Measurements from ENCODE around the gene CDON. TPM values are rescaled to one million over a fixed set of nuclear protein-coding genes. Genes with fewer than 3 reads are reported as not detected.

The CDON gene
- total RNA-seq, 1 donor from 2014 or later, result 0.24 TPM

DNA sequence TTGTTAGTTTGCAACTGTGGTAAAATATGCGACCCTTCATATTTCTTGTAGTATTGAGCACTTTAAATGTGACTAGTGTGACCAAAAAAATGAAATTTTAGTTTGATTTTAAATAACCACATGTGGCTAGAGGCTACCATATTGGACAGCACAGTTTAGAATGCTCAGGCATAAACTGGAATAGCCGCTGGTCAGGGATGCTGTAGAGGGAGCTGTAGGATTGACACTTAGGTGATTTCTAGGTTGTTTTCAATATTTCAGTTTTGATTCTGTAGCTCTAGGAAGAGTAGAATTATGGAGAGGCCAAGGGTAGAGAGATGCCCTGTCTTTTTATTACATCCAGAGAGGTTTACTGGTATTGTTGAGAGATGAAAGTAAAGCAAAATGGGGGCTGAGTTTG is 127.6 kb downstream of the CDON start:
- TF ChIP-seq CTCF (IDR thresholded peaks at IDR 0.05), result no peak
- CTCF ChIA-PET, result no interaction called here
- Mint-ChIP-seq H3K4me1 (no peaks in the 10 kb centered on the region), H3K36me3 (ENCODE audit: low read depth) (no peaks in the 10 kb centered on the region), H3K27ac (no peak overlapping the region), H3K27me3 (peaks cover 10% of the 10 kb centered on the region), H3K4me3 (no peak overlapping the region), H3K9me3 (no peaks in the 10 kb centered on the region)
- no peak for DNase-seq
- POLR2A ChIA-PET, result no interaction called here
- ATAC-seq (ENCODE audit: low read depth), result no peak
- intact Hi-C loops (cut with micrococcal nuclease), result no loop called here

- intact Hi-C loops (cut with micrococcal nuclease), result no loop called here
- H3K9me3 Mint-ChIP-seq, result no peaks in the 10 kb centered on the region
- no peak overlapping the region for H3K27ac Mint-ChIP-seq
- no peak for TF ChIP-seq CTCF (IDR thresholded peaks at IDR 0.05)
- POLR2A ChIA-PET, result no interaction called here
- H3K4me1 Mint-ChIP-seq, result no peaks in the 10 kb centered on the region
- peaks cover 15% of the 10 kb centered on the region for H3K27me3 Mint-ChIP-seq
- CTCF ChIA-PET, result no interaction called here
- no peak overlapping the region for H3K4me3 Mint-ChIP-seq
- no peak for DNase-seq
- ATAC-seq (ENCODE audit: low read depth), result no peak
- H3K36me3 Mint-ChIP-seq (ENCODE audit: low read depth), result no peaks in the 10 kb centered on the region
Observed at GRCh38 chr11:125934473-125934872, 128.2 kb downstream of the CDON start.

GRCh38 chr11:125933030-125933813 is 129.4 kb downstream of the CDON start:
- H3K27ac Mint-ChIP-seq, result no peak overlapping the region
- no peak overlapping the region for H3K4me3 Mint-ChIP-seq
- POLR2A ChIA-PET, result no interaction called here
- DNase-seq, result no peak
- H3K4me1 Mint-ChIP-seq, result no peaks in the 10 kb centered on the region
- H3K36me3 Mint-ChIP-seq (ENCODE audit: low read depth), result no peaks in the 10 kb centered on the region
- H3K27me3 Mint-ChIP-seq, result peaks cover 20% of the 10 kb centered on the region
- no peak for ATAC-seq (ENCODE audit: low read depth)
- no peak for TF ChIP-seq CTCF (IDR thresholded peaks at IDR 0.05)
- H3K9me3 Mint-ChIP-seq, result no peaks in the 10 kb centered on the region
- CTCF ChIA-PET, result no interaction called here
- intact Hi-C loops (cut with micrococcal nuclease), result no loop called here

DNA sequence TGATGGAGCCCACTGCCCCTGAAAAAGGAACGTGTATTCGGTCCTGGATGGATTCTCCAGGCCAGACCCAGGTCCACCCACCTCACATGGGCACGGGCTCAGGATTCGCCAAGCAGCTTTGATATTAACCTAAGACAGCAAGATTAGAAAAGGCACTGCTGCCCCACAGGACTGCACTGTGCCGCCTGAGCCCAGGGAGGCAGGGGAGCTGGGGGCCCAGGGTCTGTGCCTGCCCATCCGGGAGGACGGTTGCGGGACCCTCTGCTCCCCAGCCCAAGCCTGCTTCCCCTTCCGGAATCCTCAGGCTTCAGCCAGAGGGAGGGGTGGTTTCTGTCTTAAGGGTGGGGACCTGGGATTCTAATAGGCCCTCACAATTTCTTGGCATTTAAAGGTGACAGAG is 130.4 kb downstream of the CDON start:
- peaks cover 20% of the 10 kb centered on the region for H3K27me3 Mint-ChIP-seq
- CTCF ChIA-PET, result no interaction called here
- no peak overlapping the region for H3K27ac Mint-ChIP-seq
- no peak for ATAC-seq (ENCODE audit: low read depth)
- H3K4me1 Mint-ChIP-seq, result no peaks in the 10 kb centered on the region
- DNase-seq, result no peak
- TF ChIP-seq CTCF (IDR thresholded peaks at IDR 0.05), result no peak
- H3K4me3 Mint-ChIP-seq, result no peak overlapping the region
- no peaks in the 10 kb centered on the region for H3K36me3 Mint-ChIP-seq (ENCODE audit: low read depth)
- intact Hi-C loops (cut with micrococcal nuclease), result no loop called here
- no peaks in the 10 kb centered on the region for H3K9me3 Mint-ChIP-seq
- POLR2A ChIA-PET, result no interaction called here

- intact Hi-C loops (cut with micrococcal nuclease), result no loop called here
- Mint-ChIP-seq H3K4me1 (no peaks in the 10 kb centered on the region), H3K27me3 (peaks cover 21% of the 10 kb centered on the region), H3K36me3 (ENCODE audit: low read depth) (no peaks in the 10 kb centered on the region), H3K4me3 (no peak overlapping the region), H3K27ac (no peak overlapping the region), H3K9me3 (no peaks in the 10 kb centered on the region)
- ChIA-PET POLR2A (no interaction called here), CTCF (no interaction called here)
- no peak for DNase-seq
- no peak for ATAC-seq (ENCODE audit: low read depth)
- no peak for TF ChIP-seq CTCF (IDR thresholded peaks at IDR 0.05)
Observed at GRCh38 chr11:125931668-125932067, 131.0 kb downstream of the CDON start.
